Esophagus squamous epithelium (tissue), 4 donors: ENCODE measurements around the gene IPCEF1.

Experiments used
- CTCF ChIP-seq, 6 experiments: fragments of 450-650 bp in 4 of 6; fragments of 200-600 bp in 2 of 6; sonication (generic) in 2 of 6; IDR thresholded peaks; one replicate each; pipeline ENCODE4 v1.5.1; 2016 to 2019; ENCODE audit warnings: antibody characterized with exemption in 6 of 6, mild to moderate bottlenecking in 4 of 6, moderate library complexity in 4 of 6
- POLR2A ChIP-seq, 4 donors: fragments of 450-650 bp; IDR thresholded peaks; one replicate each; pipeline ENCODE4 v1.6.1; 2017; ENCODE audit warnings: antibody characterized with exemption in 4 of 4, mild to moderate bottlenecking in 4 of 4, moderate library complexity in 3 of 4

DNA sequence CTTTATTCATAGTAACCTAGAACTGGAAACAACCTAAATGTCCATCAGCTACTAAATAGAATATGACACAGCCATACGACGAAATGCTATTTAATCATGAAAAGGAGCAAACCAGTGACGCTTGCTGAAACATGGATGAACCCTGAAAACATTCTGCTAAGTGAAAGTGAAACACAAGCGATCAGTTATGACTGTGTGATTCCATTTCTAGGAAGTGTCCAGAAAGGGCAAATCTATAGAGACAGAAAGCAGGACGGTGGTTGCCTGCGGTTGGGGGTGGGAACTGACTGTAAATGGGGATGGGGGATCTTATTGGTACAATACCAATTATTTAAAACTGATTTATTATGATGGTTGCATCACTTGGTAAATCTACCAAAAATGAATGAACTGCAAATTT lies 126.8 kb downstream of the IPCEF1 start:
- TF ChIP-seq CTCF (IDR thresholded peaks at IDR 0.05) (no peak), POLR2A (IDR thresholded peaks at IDR 0.05) (no peak)
